ENCODE measurements around the gene CCDC158.
"Not testable (repeated sequence)": the region's sequence is repeated elsewhere in the genome, so short reads cannot be mapped to it uniquely, and the experiment has no call there.

CCDC158 gene

DNA sequence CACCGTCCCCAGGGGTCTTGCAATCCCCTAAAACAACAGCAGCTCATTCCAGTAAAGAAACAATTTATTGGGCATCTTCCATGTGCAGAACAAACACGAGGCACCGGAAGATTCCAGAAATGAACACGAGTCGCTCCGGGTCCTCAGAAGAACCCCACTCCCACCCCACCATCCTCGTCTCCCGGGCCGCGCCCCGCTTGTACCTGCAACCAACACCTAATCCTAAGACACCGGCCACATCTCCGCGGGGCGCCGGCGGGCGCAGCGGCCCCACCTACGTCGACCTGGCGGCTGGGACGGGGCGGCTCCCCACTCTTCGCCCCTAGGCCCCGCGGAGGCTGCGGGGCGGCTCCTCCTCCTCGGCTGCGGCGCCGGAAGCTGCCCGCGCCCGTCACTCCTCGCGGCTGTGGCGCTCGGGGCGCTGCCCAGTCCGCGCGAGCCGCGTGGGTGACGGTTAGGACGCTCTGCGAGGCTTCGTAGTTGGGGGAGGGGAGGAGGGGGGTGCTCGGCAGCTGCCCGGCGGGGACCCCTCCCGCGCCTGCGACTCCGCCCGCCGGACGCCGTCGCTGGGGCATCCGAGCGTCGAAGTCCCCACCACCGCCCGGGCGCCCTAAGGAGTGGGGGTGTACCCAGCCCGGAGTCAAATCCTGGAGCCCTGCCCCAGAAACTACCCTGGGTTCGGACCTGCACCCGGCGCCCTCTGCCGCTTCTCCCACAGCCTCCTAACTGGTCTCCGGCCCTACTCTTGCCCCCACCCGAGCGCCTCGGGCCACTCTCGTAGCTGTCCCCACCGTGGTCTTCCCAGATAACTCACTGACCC, at the start of gene CCDC158:
CCDC158 (minus strand) TSS at position 380 of the 820 bp plus-strand sequence. CDS start 17,934 bp downstream, outside the sequence.
- peak in 5 of 56 donors; percentile 6 to 43 (median 15) for DNase-seq

DNA sequence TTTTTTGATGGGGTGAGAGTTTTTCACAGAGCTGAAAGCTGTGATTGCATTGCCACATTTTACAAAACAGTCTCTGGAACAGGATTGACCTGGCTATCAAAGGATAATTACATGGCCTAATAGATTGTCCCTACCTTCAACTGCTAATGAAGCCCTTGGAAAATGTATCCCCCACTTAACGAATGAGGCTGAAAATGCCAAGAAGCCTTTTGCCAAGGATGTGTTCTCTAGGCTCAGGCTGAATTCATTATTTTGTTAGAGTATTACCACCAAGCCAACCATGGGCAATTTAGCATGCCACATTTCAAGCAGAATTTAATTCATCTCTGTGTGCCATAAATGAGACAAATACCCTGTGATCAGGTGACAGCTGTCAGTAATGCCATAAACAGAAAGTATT, 49.6 kb upstream of the CCDC158 start:
- DNase-seq: no peak

DNA sequence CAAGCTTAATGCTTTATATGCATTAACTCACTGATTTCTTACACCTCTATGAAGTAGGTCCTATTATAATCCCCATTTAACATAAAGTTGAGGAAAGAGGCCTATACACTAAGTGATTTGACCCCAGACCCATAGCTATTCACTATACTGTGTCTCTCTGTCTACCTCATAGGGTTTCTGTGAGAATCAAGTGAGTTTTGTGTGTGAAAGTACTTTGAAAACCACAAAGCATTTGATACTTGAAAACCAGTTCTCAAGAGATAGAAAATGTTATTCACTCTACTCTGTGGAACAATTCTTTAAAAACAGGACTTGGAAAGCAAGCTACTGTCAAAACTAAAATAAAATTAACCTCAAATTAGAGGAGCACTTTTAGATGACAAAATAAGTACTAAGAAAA, 49.1 kb upstream of the CCDC158 start:
- no peak for DNase-seq

DNA sequence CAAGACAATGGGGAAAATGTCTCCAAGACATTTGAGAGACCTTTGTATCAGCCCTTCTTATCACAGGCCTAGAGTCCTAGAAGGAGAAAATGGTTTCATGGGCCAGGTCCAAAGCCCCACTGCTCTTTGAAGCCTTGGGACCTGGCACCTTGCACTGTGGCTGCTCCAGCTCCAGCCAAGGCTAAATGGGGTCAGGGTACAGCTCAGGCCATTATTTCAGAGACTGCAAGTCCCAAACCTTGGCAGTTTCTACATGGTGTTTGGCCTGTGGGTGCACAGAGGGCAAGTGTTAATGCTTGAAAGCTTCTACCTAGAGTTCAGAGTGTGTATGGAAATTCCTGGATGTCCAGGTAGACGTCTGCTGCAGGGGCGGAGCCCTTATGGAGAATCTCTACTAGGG, 42.6 kb upstream of the CCDC158 start:
- no peak for DNase-seq

DNA sequence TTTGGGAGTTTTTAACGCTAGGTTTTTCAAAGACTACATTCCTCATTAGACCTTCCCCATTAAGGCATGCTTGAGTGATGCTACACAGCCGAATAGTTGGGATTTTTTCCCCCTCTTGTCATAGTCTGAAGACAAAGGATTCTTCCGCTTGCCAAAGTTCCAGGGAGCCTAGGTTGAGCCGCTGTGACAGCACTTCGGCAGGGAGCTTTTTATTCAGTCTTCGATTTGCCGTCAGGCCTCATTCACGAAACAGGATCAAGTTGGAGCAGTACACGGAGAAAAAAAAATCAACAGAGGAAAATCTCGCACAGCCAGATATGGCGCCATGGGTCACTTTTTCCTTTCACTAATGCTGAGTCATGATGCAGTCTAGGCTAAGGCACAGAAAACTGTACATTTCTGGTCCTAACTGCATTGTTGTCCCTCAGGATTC, 38.4 kb upstream of the CCDC158 start:
- peak in 4 of 56 donors; percentile 8 to 22 (median 13) for DNase-seq

DNA sequence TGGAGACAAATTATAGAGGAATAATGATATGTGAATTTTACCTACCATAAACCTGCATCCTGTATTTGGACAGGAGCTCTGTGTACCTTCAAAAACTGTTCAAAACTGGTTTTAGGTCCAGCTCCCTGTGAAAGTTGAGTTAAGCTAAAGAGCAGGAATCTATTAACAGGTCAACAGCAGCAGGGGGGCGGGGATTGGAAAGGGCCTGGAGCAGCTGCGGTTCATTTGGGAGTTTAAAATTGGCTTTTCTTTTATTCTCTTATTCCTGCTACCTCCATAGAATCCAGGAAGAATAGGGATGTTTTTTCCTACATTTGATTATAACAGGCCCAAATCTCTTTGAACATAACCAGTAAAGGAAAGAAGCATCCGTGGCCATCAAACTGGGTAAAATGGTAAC, 37.9 kb upstream of the CCDC158 start:
- DNase-seq: no peak

DNA sequence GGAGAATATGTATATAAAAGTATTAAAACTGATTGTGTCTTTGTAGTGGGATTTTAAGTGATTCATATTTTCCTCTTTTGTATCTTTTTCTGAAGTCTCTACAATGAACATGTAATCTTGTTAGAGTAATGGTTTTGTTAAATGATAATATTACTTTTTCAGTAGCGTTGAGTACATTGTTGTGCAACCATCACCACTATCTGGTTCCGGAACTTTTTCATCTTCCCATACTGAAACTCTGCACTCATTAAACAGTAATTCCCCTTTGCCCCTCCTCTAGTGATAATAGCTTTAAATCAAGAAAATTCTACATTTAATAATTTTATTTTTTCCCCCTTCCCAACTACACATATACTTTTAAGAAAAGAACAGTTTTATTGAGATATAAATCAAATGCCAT, 37.4 kb upstream of the CCDC158 start:
- no peak for DNase-seq

DNA sequence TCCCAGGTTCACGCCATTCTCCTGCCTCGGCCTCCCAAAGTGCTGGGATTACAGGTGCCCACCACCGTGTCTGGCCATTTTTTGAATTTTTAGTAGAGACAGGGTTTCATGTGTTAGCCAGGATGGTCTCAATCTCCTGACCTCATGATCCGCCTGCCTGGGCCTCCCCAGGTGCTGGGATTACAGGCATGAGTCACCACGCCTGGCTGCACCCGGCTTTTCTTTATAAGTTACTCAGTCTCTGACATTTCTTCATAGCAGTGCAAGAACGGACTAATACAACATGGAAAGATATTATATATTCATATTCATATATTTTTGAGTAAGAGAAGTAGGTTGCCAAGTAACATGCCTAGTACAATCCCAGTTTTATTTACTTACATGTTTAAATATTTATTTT, 36.9 kb upstream of the CCDC158 start:
- DNase-seq: no peak

DNA sequence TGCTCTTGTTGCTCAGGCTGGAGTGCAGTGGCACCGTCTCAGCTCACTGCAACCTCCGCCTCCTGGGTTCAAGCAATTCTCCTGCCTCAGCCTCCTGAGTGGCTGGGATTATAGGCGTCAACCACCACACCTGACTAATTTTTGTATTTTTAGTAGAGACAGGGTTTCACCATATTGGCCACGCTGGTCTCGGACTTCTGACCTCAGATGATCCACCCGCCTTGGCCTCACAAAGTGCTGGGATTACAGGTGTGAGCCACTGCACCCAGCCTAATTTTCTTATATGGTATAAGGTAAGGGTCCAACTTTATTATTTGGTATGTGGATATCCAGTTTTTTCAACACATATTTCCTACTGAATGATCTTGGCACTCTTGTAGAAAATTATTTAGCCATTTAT, 33.1 kb upstream of the CCDC158 start:
- DNase-seq: not testable (repeated sequence)

DNA sequence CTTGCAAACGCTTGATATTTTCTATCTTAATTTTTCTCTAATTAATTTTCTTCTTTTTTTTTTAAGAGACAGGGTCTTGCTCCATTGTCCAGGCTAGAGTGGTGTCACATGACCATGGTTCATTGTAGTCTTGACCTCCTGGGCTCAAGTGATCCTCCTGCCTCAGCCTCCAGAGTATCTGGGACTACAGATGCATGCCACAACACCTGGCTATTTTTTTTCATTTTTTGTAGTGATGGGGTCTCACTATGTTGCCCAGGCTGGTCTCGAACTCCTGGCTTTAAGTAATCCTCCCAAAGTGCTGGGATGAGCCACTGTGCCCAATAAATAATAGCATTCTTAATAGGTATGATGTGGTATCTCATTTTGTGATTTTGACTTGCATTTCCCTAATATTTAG, 32.3 kb upstream of the CCDC158 start:
- no peak for DNase-seq

DNA sequence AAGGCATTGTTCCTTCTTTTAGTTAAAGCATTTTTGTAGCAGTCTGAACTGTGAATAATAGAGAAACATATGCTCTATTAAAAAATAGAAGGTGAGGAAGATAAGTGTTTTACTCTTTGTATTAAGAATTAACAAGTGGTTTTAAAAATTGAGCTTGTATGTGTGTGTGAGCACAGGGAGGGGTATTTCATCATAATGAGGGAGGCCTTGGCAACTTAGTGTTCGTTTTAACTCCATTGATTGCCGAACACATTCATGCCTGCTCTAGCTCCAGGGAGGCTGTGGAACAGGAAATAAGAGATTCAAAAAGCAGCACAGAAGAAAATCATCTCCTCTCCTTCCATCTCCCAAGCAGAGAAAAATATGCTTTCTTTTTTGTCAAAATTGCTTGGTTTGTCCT, 28.9 kb upstream of the CCDC158 start:
- no peak for DNase-seq

DNA sequence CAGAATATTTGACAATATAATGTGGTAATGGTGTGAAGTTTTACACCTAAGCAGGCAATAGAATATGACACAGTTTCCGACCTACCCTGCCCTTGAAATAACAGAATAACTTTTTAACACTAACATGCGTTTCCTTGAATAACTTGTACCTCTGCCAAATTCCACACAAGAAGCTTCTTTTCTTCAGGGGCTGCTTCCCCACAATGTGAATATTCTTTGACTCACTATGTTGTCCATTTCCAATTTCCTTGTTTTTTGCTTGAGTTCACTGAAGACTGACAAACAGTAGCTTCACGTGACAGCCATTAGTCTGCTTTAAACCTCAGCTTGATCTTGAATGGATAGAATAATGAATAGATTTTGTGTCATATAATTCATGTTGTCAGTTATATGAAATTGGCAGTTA, 28.4 kb upstream of the CCDC158 start:
- no peak for DNase-seq

DNA sequence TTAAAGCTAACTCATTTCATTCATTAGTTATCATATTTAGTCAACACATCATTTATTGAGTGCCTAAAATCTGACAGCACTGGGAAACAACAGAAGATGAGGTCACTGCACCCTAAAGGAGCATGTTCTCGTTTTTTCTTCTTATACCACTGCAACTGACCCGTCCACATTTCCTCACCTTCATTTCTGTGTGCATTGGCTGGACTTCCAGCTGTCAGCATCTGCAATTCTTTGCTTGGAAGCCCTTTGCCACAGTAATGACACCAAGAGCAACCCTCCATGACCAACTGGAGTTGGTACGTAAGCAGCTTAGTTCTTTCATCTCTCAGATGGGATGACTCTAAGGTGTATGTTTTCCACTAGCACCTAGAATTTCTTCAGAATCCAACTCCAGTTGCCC, 27.3 kb upstream of the CCDC158 start:
- no peak for DNase-seq

DNA sequence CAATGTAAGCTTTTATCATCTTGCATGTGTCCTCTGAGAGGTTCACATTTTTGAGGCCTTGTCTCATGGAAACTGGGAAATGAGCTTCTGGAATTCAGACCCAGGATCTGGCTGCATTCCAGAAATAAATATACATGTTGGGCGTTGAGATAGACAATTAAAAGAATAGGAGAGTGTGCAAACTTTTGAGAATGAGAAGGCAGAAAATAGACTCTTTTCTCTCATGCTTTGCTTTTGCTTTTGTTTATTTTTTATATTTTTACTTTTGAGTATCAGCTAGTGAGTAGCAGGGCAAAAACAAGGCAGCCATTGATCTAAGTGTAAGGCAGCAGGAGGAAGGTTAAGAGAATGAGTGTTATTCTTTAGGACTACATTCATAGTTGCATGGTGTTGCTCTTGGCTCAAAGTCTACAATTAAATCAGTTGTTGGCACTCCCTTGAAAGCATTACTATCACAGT, 26.5 kb upstream of the CCDC158 start:
- no peak for DNase-seq

DNA sequence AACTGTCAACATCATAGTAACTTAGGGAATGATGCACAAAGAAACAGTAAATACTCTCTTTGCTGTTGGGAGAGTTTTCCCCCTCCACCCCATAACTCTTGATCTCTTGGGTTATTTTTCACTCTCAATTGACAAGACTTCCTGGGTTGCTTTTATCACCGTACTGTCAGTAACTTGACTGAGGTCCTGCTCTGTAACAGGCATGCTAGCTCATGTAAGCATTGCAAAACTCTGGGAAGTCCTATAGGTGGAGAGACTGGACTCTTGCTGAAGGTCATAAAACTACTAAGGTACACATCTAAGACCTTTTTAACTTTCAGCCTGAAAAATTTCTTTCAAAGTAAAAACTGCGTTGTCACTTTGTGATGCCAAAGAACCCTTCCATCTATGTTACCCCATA, 25.0 kb upstream of the CCDC158 start:
- DNase-seq: no peak

DNA sequence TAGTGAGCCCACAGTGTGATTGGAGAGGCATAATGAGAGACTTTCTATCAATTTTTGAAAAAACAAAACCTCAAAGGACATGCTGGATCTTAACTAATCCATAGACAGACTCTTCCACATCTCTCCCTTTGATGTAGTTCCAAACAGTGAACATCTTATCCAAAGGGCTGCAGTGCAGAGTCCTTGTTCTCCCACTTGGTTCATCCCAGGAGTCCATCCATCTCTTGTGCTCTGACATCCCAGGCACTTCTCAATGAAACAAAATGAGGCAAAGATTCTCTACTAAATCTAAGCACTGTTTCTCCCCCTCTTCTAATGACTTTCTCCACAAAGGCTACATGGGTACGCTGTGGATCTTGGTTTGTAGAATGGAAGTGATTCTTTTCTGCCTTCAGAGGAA, 22.4 kb upstream of the CCDC158 start:
- no peak for DNase-seq

DNA sequence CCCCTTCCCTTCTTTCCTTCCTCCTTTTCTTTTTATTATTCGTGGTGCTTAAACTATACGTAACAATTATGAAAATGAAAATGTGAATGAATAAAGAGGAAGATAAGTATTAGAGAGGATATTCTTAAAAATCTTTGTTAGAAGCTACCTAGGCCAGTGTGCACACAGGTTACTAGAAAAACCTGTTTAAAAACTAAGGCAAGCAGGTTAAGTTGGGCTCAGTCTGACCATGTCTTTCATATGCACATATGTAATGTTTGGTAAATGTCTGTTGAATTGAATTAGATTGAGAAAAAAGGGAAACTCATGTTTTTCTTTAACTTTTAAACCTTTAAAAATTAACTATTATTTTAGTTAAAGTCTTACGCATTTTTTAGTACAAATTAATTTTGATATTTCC, 21.9 kb upstream of the CCDC158 start:
- no peak for DNase-seq

DNA sequence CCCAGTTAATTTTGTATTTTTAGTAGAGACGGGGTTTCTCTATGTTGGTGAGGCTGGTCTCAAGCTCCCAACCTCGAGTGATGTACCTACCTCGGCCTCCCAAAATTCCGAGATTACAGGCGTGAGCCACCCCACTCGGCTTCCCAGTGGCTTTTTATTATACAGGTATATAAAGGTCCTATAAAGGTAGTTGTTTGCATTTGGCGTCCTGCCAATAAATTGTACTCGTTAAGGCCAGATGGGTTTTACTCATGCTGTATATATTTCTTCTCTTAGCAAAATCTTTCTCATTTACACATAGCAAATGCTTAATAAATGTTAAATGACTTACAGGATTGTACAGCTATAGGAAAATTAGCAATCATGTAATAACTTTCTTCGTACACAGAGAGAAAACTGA, 20.9 kb upstream of the CCDC158 start:
- DNase-seq: no peak

DNA sequence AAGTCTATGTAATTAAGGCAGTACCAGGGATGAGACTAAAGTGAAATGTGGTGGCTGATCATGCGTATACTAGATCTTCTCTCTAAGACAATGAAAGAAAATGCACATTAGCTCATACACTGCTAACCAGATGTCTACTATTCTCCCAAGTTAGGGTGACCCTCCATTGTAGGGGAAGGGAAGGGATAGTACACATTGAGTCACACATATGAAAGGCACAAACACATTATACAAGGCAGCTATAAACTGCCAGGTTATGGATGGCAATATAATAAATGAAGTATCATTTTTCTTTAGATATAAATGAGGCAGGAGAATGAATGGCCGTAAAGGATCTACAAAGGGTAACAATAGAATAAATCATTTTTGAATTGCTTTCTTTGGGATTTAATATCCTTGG, 18.6 kb upstream of the CCDC158 start:
- DNase-seq: no peak

DNA sequence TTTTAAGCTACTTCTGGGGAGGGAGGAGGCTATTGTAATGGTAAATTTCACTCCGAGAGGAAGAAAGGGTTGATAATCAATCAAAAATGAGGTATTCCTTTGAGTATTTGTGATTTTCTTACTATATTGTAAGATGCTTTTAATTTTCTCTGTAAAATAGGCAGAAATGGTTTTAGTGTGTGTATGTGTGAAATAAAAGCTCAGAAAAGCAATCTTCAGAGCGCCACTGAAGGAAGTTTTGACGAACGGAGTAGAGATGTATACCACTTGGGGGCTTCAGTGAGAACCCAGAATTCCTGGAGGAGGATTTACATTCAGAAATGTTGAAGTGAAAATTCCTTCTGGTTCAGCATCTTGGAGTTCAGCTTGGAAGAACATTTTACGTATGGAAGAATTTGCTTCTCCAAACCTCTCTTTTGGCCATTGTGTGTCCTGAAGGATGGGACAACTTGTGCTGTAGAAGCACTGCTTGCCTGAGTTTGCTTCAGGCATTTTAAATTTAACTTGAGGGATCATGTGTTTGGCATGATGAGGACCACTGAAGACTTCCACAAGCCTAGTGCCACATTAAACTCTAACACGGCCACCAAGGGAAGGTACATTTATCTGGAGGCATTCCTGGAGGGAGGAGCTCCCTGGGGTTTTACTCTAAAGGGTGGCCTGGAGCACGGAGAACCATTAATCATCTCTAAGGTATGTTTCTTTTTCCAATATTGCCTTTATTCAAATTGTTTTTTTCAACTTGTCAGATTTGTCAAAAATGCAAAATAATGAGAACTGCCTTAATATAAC, 14.8 kb upstream of the CCDC158 start:
- no peak for DNase-seq

DNA sequence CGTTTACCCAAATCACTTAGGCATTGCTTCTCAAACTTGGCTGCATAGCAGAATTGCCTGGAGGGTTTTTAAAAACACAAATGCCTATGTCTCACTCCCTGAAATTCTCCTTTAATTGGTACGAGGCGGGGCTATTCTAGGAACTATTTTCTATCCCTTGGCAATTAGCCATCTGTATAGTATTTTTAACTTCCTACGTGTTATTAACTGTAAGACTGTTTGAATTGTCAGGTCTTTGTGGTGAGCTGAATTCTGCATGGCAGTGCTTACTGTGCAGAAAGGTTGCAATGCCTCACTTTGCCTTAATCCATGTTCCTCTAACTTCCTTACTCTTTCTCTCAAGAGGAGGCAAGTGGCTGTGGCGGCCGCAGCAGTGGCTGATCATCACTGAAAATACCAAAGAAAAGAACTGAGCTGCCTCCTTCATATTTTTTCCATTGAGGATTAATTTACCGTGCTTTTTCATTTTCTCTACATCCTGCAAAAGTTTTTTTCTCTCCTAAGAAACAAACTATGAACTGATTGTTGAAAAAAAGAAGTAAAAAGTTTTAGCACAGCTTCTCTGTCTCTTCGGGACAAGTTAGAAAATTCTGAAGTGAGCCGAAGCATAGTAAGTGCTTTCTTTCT, 14.1 kb upstream of the CCDC158 start, which contains the start of gene SHROOM3:
SHROOM3 (plus strand) TSS at position 329 of the 627 bp plus-strand sequence. CDS start 824 bp downstream, outside the sequence.
- no peak for DNase-seq

All from amygdala (tissue), 56 donors.